B cell (primary cell): ENCODE measurements around the gene ZNF579. TPM values are rescaled to one million over a fixed set of nuclear protein-coding genes. Genes with fewer than 3 reads are reported as not detected.

Experiments used
- ATAC-seq: fragments of 200-7000 bp; cut with Tn5 transposase; one replicate; pipeline ENCODE4 v1.10.0; 2021; ENCODE audit warnings: low read depth, mild to moderate bottlenecking, moderate number of reproducible peaks, moderate library complexity
- CTCF ChIA-PET: fragments of 350-600 bp; sonication (Branson Sonifier 250); formaldehyde crosslinking; loops from one replicate; lab custom pipeline; 2021; ENCODE audit warnings: antibody characterized with exemption, inconsistent platforms; lab: Charles Lee
- POLR2A ChIA-PET: fragments of 350-600 bp; sonication (Branson Sonifier 250); formaldehyde crosslinking; loops from one replicate; lab custom pipeline; 2021; ENCODE audit warnings: antibody characterized with exemption; lab: Charles Lee
- DNase-seq: peaks from one replicate; pipeline ENCODE4 v3.0.0; 2013
- H2AFZ ChIP-seq: 2 replicates; pipeline ENCODE4 v1.6.1; 2012; ENCODE audit warnings: mild to moderate bottlenecking, low read depth, low read length; ENCODE audit not compliant: insufficient read depth, poor library complexity, severe bottlenecking
- H3K27ac ChIP-seq, 2 donors: 1 replicate in 1 of 2; 2 replicates in 1 of 2; pipeline ENCODE4 v1.5.1; 2012 to 2013; ENCODE audit warnings: low read length in 2 of 2, mild to moderate bottlenecking in 2 of 2, moderate library complexity in 1 of 2
- H3K27me3 ChIP-seq, 4 experiments: fragments of 200-600 bp in 1 of 4; sonication (generic) in 1 of 4; replicated peaks in 1 of 4; 1 replicate in 2 of 4; 2 replicates in 2 of 4; pipeline versions ENCODE4 v1.6.1 to v1.7.0; 2013 to 2016; ENCODE audit warnings: low read length in 3 of 4, mild to moderate bottlenecking in 2 of 4, mixed read lengths in 1 of 4, moderate library complexity in 1 of 4; ENCODE audit not compliant: insufficient read depth in 4 of 4, control insufficient read depth in 3 of 4; ENCODE audit errors: control extremely low read depth in 1 of 4
- H3K36me3 ChIP-seq, 2 experiments: replicated peaks in 1 of 2; 1 replicate in 1 of 2; 2 replicates in 1 of 2; pipeline versions ENCODE4 v1.6.1 to v1.7.1; 2013; ENCODE audit warnings: low read length in 1 of 2; ENCODE audit not compliant: insufficient read depth in 2 of 2, control insufficient read depth in 1 of 2; ENCODE audit errors: control extremely low read depth in 1 of 2, extremely low read depth in 1 of 2
- H3K4me1 ChIP-seq, 2 donors: fragments of 200-600 bp in 1 of 2; sonication (generic) in 1 of 2; 1 replicate in 1 of 2; 2 replicates in 1 of 2; pipeline versions ENCODE4 v1.5.1 to v1.6.1; 2013 to 2017; ENCODE audit warnings: low read length in 2 of 2; ENCODE audit not compliant: control insufficient read depth in 2 of 2, insufficient read depth in 2 of 2
- H3K4me2 ChIP-seq: replicated peaks from 2 replicates; pipeline ENCODE3; 2012; ENCODE audit warnings: mild to moderate bottlenecking, low read depth, low read length; ENCODE audit not compliant: poor library complexity, severe bottlenecking
- H3K4me3 ChIP-seq, 5 experiments: fragments of 200-600 bp in 1 of 5; sonication (generic) in 1 of 5; 1 replicate in 3 of 5; 2 replicates in 2 of 5; pipeline versions ENCODE4 v1.5.1 to v1.7.0; 2011 to 2016; ENCODE audit warnings: low read length in 4 of 5, mild to moderate bottlenecking in 4 of 5, low read depth in 2 of 5, control low read depth in 1 of 5, moderate library complexity in 1 of 5; ENCODE audit not compliant: insufficient read depth in 1 of 5; ENCODE audit errors: control extremely low read depth in 1 of 5, extremely low read depth in 1 of 5
- H3K79me2 ChIP-seq: fragments of 200-600 bp; sonication (generic); one replicate; pipeline ENCODE4 v1.6.0; 2016; ENCODE audit warnings: low read length; ENCODE audit not compliant: control insufficient read depth, insufficient read depth
- H3K9ac ChIP-seq: fragments of 200-600 bp; sonication (generic); 2 replicates; pipeline ENCODE4 v1.6.1; 2017; ENCODE audit warnings: mild to moderate bottlenecking, low read length, moderate library complexity
- H3K9me3 ChIP-seq, 3 donors: one replicate each; pipeline versions ENCODE4 v1.6.1 to v1.7.1; 2013; ENCODE audit warnings: low read length in 2 of 3; ENCODE audit not compliant: control insufficient read depth in 2 of 3, insufficient read depth in 1 of 3; ENCODE audit errors: control extremely low read depth in 1 of 3
- H4K20me1 ChIP-seq: 2 replicates; pipeline ENCODE4 v1.6.0; 2012; ENCODE audit warnings: mild to moderate bottlenecking, low read length; ENCODE audit not compliant: insufficient read depth, control insufficient read depth, poor library complexity, severe bottlenecking
- H3K27ac Mint-ChIP-seq: one replicate; pipeline ENCODE4 v1.8.0; 2021; ENCODE audit warnings: mixed read lengths
- H3K27me3 Mint-ChIP-seq: one replicate; pipeline ENCODE4 v1.8.0; 2021; ENCODE audit warnings: mixed read lengths
- H3K4me1 Mint-ChIP-seq: one replicate; pipeline ENCODE4 v1.8.0; 2021; ENCODE audit warnings: mixed read lengths
- H3K4me3 Mint-ChIP-seq: one replicate; pipeline ENCODE4 v1.8.0; 2021; ENCODE audit warnings: mixed read lengths
- H3K9me3 Mint-ChIP-seq: one replicate; pipeline ENCODE4 v1.8.0; 2022; ENCODE audit warnings: mixed read lengths; ENCODE audit not compliant: insufficient read depth
- CTCF ChIP-seq: fragments of 200-600 bp; IDR thresholded peaks from one replicate; pipeline ENCODE4 v1.8.0; 2022; ENCODE audit warnings: antibody characterized with exemption, mild to moderate bottlenecking
- EZH2 ChIP-seq: IDR thresholded peaks from 2 replicates; pipeline ENCODE4 v1.6.1; 2012; ENCODE audit warnings: borderline replicate concordance, low read depth, mild to moderate bottlenecking, moderate library complexity, low read length; ENCODE audit not compliant: insufficient read depth, poor library complexity, severe bottlenecking
- WGBS: methylation state at CpG from one replicate; pipeline ENCODE4 v1.1.5; 2013; ENCODE audit warnings: missing lambda C conversion rate; ENCODE audit not compliant: insufficient coverage; 5-methylcytosine and 5-hydroxymethylcytosine counted together
- intact Hi-C: fragments of 100-400 bp; cut with micrococcal nuclease; formaldehyde crosslinking; loops from one replicate; pipeline ENCODE4 v1.10.0; 2022
- polyA plus RNA-seq: library from polyadenylated mRNA; depleted of rRNA; stranded (reverse); fragments of >200 nt; gene quantifications from 2 replicates; pipeline ENCODE4 v1.2.3, GENCODE V29; 2012
- total RNA-seq, 2 donors: library from RNA; stranded (reverse); fragments of 120-200 nt in 1 of 2; gene quantifications; 1 replicate in 1 of 2; 2 replicates in 1 of 2; pipeline versions ENCODE4 v1.2.3 to v1.2.4, GENCODE V29; 2013 to 2022

Gene ZNF579
- total and polyA plus RNA-seq, 2 donors (not counting 1 experiment from before 2014, with no cell fraction given): 3.7 to 10.3 TPM

GRCh38 chr19:55623561-55623960 lies 42.9 kb upstream of the ZNF579 start:
- Mint-ChIP-seq H3K9me3 (no peaks in the 10 kb centered on the region), H3K4me1 (peaks cover 18% of the 10 kb centered on the region), H3K27ac (peak overlapping the region; percentile 99), H3K27me3 (no peaks in the 10 kb centered on the region), H3K4me3 (peak overlapping the region; percentile 95)
- Histone ChIP-seq H4K20me1 (peaks cover 7% of the 10 kb centered on the region), H3K27ac (peak overlapping the region; percentile 56 to 87), H3K9me3 (no peaks in the 10 kb centered on the region), H3K4me3 (peak overlapping the region in 1 of 5 experiments; percentile 25), H3K4me1 (peaks cover 10 to 14% of the 10 kb centered on the region in 2 donors), H3K4me2 (peak overlapping the region; percentile 81), H3K36me3 (peaks cover 0 to 6% of the 10 kb centered on the region in 2 experiments), H3K79me2 (peaks cover 8% of the 10 kb centered on the region), H3K9ac (no peak overlapping the region), H2AFZ (no peak overlapping the region), H3K27me3 (no peaks in the 10 kb centered on the region)
- WGBS: 85% methylated on average over 5 of the region's 7 CpGs
- DNase-seq (no peak), ATAC-seq (no peak)
- CTCF ChIA-PET: interaction anchor here (1.0 to 3.8 kb wide), 8 partner anchors 10 to 482 kb away, joined by 3 to 27 read pairs (median 8); partner anchors contain the start of genes FIZ1, ZNF628 and ZNF865
- TF ChIP-seq CTCF (no peak), EZH2 (no peak)
- intact Hi-C loops: loop anchor here (5.0 to 10.0 kb wide), 2 partner anchors 216 to 521 kb away; partner anchors contain the start of genes UBE2S and ZNF444
- POLR2A ChIA-PET: interaction anchor here (0.6 to 2.4 kb wide), 5 partner anchors 9 to 106 kb away, joined by 3 to 58 read pairs (median 3); partner anchors contain the start of genes FIZ1 and U2AF2

- H3K9ac ChIP-seq: no peak overlapping the region
- intact Hi-C loops: loop anchor here (5.0 to 10.0 kb wide), 2 partner anchors 216 to 522 kb away; partner anchors contain the start of genes UBE2S and ZNF444
- WGBS: 99% methylated on average over 6 of the region's 7 CpGs
- H3K4me1 ChIP-seq: peaks cover 10 to 14% of the 10 kb centered on the region in 2 donors
- Mint-ChIP-seq H3K27ac (no peak overlapping the region), H3K9me3 (no peaks in the 10 kb centered on the region), H3K27me3 (no peaks in the 10 kb centered on the region), H3K4me3 (peak overlapping the region; percentile 23), H3K4me1 (peaks cover 18% of the 10 kb centered on the region)
- DNase-seq (no peak), ATAC-seq (no peak)
- peaks cover 0 to 6% of the 10 kb centered on the region in 2 experiments for H3K36me3 ChIP-seq
- CTCF ChIA-PET: interaction anchor here (1.3 to 3.2 kb wide), 6 partner anchors 10 to 482 kb away, joined by 3 to 27 read pairs (median 8); partner anchors contain the start of genes FIZ1 and ZNF865
- H3K27ac ChIP-seq: no peak overlapping the region
- peaks cover 8% of the 10 kb centered on the region for H3K79me2 ChIP-seq
- peaks cover 7% of the 10 kb centered on the region for H4K20me1 ChIP-seq
- H3K4me3 ChIP-seq: no peak overlapping the region
- TF ChIP-seq CTCF: no peak
- no peak for TF ChIP-seq EZH2
- no peaks in the 10 kb centered on the region for H3K9me3 ChIP-seq
- H3K27me3 ChIP-seq: no peaks in the 10 kb centered on the region
- POLR2A ChIA-PET: interaction anchor here (0.5 to 1.6 kb wide), 4 partner anchors 9 to 106 kb away, joined by 3 to 4 read pairs (median 3); partner anchors contain the start of gene FIZ1
- H3K4me2 ChIP-seq: no peak overlapping the region
- H2AFZ ChIP-seq: no peak overlapping the region
Measured at GRCh38 chr19:55623130-55623529, 42.5 kb upstream of the ZNF579 start.
